Body of pancreas (tissue), 4 donors: ENCODE data around the gene PCBP3.

ENCODE experiments used
- CTCF ChIP-seq, 7 experiments: fragments of 450-650 bp in 4 of 7; fragments of 200-600 bp in 3 of 7; sonication (generic) in 3 of 7; IDR thresholded peaks; one replicate each; pipeline ENCODE4 v1.5.1; 2016 to 2019; ENCODE audit warnings: antibody characterized with exemption in 7 of 7
- POLR2A ChIP-seq, 3 donors: fragments of 450-650 bp; IDR thresholded peaks; one replicate each; pipeline ENCODE4 v1.6.1; 2016; ENCODE audit warnings: antibody characterized with exemption in 3 of 3, mild to moderate bottlenecking in 2 of 3

- TF ChIP-seq POLR2A (IDR thresholded peaks at IDR 0.05) (no peak), CTCF (IDR thresholded peaks at IDR 0.05) (no peak)
These were observed 82.3 kb downstream of the PCBP3 start for GRCh38 chr21:45725844-45726200.
